ENCODE measurements around the gene SHMT1.

The SHMT1 gene

DNA sequence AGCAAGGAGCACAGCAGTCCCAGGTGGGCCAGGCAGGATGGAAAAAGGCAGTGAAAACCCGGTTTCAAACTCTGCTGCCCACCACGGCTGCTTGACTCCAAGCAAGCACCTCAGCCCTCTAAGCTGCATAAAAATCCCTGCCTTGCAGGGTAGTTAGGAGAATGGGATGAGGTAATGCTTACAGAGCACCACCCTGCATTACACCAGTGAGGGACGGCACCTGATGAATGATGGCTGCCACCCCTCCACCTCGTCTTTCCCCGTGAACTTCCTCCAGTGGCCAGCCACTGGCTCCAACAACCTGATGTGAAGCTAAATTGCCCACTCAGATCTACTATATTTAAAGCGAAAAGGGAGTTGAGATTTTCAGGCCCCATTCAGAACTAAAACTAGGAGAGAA is 81.6 kb downstream of the SHMT1 start:
- no peak for DNase-seq (ENCODE audit: low spot score)

DNA sequence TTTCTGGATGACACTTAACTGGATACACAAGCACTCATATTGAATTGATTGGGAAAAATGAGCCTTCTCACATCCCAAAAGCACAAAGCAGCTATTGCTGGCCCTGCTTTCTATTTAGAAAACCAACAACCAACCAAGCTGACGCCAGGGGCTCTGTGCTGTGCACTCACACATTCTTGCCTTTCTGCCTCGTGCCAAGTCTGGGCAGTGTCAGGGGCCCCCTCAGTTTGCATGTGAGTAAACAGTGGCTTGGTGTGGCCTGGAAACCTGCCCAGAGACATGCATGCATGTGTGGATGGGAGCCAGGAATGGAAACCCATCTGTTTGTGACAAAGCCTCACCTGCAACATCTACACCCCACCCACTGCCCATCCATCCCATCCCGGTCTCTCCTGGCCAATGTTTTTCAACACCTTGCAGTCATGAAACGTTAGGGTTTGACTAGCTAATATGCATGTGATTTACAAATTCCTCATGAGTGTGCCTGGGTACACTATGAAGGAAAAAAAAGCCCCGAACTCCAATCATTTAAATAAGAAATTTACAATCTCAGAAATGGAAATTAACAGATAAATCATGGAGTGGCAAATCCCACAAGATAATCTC is 82.5 kb downstream of the SHMT1 start:
- no peak for DNase-seq (ENCODE audit: low spot score)

DNA sequence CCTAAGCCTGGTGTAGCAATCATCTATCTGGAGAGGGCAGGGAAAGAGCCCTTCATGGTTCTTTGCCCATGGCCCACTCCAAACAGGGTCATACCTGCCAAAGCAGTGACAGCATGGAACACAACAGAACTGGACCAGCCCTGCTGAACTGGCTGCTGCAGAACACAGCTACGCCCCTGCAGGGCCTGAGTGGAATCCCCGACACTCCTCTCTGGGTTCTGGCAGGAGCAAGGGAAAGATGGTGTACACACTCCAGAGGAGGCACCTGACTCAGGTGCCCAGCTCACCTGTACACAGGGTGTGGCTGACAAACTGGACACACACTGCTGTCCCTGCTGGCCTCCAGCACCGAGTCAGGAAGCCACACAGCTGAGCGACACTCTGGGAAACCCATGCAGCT is 83.1 kb downstream of the SHMT1 start:
- DNase-seq (ENCODE audit: low spot score), result no peak

DNA sequence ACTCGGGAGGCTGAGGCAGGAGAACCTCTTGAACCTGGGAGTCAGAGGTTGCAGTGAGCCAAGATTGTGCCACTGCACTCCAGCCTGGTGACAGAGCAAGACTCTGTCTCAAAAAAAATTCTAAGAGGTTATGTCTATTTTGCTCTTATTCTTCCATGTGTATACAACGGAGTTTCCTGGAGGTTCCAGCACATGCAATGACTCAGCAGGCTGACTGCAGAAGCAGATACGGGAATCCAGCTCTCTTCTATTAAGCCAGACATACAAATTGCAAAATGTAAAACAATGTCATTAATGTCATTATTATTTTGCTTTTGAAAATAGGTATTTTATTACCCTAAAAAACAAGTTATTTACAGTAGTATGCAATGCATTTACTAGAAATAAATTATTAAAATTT is 84.5 kb downstream of the SHMT1 start:
- no peak for DNase-seq (ENCODE audit: low spot score)
